ENCODE measurements around the gene ZNFX1.
"Not testable (repeated sequence)": the region's sequence is repeated elsewhere in the genome, so short reads cannot be mapped to it uniquely, and the experiment has no call there.

- not testable (repeated sequence) for TF ChIP-seq CTCF (IDR thresholded peaks at IDR 0.05 in 8 of 11, conservative IDR thresholded peaks at IDR 0.05 in 3 of 11); POLR2A (IDR thresholded peaks at IDR 0.05)
Measured at GRCh38 chr20:49192944-49193518, 84.8 kb downstream of the ZNFX1 start.

Measured in spleen (tissue), 7 donors.